Hindlimb muscle (tissue), 1 donor: ENCODE data around the gene ZFAND3. TPM values are rescaled to one million over a fixed set of nuclear protein-coding genes. Genes with fewer than 3 reads are reported as not detected.
A peak's percentile ranks its signal among the peaks of the same experiment; 100 is the strongest.
"Not testable (repeated sequence)": the region's sequence is repeated elsewhere in the genome, so short reads cannot be mapped to it uniquely, and the experiment has no call there.

ENCODE experiments used
- DNase-seq: peaks from one replicate; pipeline ENCODE4 v3.0.0-alpha.2; 2013
- polyA plus RNA-seq: library from polyadenylated mRNA; unstranded; fragments of 120-200 nt; gene quantifications from one replicate; pipeline ENCODE4 v1.2.1, GENCODE V29; 2013; ENCODE audit not compliant: insufficient read length

The ZFAND3 gene
- polyA plus RNA-seq, 1 donor, result 95.5 TPM

DNA sequence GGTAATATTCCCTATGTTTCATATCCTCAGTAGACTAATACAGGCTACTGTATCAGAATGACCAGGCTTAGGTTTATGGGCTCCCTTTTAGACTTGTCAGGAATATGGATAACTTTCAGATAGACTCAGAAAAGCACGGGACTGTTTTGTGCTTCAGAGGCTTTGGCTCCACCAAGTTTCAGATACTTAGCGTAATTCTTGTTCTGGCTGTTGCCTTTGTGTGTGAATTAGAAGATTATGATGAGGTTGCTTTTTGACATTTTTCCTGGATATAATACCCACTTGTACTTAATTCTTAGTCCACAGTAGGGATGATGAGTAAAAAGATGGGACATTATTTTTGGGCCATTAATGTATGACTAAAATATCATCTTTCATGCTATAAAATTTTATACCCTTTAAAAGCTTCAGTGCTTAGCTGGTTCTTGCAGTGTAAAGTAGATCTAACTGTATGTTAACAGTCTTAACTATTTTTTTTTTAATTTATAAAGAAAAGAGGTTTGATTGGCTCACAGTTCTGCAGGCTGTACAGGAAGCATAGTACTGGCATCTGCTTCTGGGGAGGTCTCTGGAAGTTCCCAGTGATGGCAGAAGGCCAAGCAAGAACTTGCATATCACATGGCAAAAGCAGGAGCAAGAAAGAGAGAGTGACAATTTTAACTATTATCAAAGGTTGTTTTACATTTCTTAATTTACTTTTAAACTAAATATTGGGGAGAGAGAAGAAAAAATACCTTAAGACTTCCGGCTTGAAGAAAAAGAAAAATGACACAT is 120.7 kb downstream of the ZFAND3 start:
- DNase-seq, result peak; percentile 37

DNA sequence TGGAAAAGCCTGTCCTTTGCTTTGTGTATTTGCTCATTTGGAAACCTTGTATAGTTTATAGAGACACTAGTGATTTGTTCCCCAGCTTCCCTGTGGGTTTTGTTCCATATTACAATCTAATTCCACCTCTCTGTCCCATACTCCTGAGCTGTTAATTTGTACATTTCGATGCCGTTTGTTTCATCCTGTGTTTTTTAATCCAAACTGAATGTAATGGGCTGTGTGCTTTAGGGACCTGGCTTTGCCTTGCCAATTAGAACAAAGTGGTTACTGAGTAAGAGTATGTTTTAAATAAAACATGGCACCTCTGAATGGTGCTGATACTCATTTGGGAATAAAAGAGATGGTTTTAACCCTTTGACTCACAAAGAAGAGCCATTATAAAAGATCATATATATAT is 122.3 kb downstream of the ZFAND3 start:
- no peak for DNase-seq

- no peak for DNase-seq
These were observed 123.3 kb downstream of the ZFAND3 start for GRCh38 chr6:37942606-37943376.

DNA sequence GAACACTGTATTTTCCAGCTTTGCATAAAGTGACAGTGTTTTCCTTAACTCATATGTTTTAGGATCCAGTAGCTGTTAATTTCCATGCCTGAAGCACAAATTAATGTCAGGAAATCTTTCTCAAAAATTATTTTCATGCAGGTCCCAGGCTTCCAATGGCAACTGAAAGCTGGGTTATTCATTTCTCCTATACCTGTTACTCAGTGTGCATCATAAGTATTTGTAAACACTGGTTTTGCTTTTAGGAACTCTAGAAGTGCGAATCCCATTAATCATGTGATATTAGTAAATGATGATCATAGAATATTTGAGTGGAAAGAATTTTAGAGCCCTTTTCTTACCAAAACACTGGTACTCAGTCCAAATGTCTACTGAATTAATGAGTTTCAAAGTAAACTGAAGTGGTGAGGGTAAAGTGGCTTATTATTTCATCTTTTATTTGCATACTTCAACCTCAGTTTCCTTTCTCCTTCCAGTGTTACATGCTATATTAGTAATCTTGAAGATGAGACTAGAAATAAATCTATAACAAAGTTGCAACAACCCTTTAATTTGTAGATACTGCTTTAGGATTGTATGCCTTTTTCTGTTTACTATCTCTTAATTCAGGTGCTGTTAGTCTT is 124.0 kb downstream of the ZFAND3 start:
- DNase-seq, result no peak

DNA sequence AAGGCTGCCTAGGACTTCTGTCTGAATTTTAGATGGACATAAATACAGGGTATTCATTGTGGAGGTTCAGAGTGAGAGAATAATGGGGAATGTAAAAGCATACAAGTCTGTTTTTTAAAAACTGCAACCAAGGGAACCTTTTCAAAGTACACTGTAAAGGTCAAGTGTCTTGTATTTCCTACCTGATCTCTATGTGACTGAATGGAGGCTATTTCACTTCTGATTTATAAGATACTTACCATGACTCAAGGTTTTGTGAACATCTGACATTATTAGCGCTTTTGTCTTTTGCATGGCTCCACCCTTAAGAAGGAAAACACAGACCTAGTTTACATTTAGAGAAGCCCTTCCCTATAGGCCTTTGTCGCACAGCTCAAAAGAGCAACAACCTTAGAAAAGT is 126.5 kb downstream of the ZFAND3 start:
- no peak for DNase-seq

DNA sequence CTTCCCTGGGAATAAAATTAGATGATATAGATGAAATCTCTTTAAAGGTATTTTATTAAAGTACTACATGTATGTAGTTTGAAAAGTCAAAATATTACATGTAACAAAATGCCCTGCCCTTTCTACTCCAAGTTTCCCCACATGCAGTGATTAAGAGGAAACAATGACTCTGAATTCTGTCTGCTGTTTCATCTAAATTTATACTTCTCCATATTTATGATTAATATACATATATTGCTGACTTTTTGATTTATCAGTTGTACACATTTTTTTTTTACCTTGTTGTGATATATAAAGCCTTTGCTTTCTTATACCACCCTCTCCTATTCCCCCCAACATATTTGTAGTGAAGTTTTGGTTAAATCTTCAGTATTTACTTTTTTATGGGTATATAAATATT is 127.9 kb downstream of the ZFAND3 start:
- DNase-seq, result no peak

GRCh38 chr6:37948584-37948983 is 129.1 kb downstream of the ZFAND3 start:
- not testable (repeated sequence) for DNase-seq

DNA sequence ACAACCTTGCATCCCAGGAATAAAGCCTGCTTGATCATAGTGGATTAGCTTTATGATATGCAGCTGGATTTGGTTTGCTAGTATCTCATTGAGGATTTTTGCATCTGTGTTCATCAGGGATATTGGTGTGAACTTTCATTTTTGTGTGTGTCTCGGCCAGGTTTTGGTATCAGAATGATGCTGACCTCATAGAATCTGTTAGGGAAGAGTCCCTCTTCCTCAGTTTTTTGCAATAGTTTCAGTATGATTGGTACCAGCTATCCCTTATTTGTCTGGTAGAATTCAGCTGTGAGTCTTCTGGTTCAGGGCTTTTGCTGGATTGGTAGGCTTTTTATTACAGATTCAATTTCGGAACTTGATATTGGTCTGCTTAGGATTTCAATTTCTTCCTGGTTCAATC is 132.5 kb downstream of the ZFAND3 start:
- DNase-seq, result no peak

DNA sequence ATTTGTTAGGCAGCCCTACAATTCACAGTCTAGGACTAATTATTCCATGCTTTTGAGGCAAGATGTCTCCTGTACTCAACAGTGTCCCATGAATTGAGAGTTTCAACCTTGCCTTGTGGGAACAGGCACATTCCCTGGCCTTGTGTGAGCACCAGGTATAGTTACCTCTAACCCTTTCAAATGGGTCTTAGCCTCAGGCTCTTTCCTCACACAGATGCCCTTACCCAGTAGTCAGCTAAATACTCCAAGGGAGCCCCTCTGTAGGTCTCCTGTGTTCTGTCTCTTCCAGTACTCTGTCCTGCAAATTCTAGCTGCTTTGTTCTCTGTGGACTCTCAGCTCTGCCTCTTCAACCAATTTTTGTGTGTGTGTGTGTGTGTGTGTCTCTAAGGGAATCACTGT is 135.3 kb downstream of the ZFAND3 start:
- DNase-seq, result no peak

GRCh38 chr6:37956711-37957275 is 137.3 kb downstream of the ZFAND3 start:
- no peak for DNase-seq

GRCh38 chr6:37959061-37959460 is 139.5 kb downstream of the ZFAND3 start:
- no peak for DNase-seq

GRCh38 chr6:37960139-37960935 is 140.8 kb downstream of the ZFAND3 start:
- no peak for DNase-seq

DNA sequence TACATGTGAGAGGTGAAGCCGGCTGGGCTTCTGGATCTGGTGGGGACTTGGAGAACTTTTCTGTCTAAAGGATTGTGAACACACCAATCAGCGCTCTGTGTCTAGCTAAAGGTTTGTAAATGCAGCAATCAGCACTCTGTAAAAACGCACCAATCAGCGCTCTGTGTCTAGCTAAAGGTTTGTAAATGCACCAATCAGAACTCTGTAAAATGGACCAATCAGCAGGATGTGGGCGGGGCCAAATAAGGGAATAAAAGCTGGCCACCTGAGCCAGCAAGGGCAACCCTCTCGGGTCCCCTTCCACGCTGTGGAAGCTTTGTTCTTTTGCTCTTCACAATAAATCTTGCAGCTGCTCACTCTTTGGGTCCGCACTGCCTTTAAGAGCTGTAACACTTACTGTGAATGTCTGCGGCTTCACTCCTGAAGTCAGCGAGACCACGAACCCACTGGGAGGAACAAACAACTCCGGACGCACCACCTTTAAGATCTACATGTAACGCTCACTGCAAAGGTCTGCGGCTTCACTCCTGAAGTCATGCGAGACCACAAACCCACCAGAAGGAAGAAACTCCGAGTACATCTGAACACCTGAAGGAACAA is 143.1 kb downstream of the ZFAND3 start:
- DNase-seq, result not testable (repeated sequence)

- DNase-seq, result no peak
These were observed 146.6 kb downstream of the ZFAND3 start for GRCh38 chr6:37965964-37966676.

DNA sequence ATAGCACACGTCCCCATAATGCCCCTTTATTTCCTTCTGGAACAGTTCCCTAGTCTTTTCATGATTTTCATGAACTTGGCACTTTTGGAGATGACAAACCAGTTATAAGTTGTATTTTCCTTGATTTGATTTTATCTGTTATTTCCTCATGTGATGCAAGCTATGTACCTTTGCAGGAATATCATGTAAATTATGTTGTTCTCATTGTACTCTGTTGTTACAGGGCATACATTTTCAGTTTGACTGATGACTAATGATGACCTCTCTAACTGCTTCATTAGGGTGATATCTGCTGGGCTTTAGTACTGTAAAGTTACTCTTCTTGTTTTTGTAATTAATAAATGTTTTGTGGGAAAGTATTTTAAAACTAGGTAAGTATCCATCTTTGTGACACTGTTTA is 147.3 kb downstream of the ZFAND3 start:
- DNase-seq, result no peak

GRCh38 chr6:37967651-37968050 is 148.1 kb downstream of the ZFAND3 start:
- no peak for DNase-seq

GRCh38 chr6:37971266-37971665 is 151.7 kb downstream of the ZFAND3 start:
- no peak for DNase-seq

GRCh38 chr6:37971711-37972390 is 152.3 kb downstream of the ZFAND3 start:
- no peak for DNase-seq

DNA sequence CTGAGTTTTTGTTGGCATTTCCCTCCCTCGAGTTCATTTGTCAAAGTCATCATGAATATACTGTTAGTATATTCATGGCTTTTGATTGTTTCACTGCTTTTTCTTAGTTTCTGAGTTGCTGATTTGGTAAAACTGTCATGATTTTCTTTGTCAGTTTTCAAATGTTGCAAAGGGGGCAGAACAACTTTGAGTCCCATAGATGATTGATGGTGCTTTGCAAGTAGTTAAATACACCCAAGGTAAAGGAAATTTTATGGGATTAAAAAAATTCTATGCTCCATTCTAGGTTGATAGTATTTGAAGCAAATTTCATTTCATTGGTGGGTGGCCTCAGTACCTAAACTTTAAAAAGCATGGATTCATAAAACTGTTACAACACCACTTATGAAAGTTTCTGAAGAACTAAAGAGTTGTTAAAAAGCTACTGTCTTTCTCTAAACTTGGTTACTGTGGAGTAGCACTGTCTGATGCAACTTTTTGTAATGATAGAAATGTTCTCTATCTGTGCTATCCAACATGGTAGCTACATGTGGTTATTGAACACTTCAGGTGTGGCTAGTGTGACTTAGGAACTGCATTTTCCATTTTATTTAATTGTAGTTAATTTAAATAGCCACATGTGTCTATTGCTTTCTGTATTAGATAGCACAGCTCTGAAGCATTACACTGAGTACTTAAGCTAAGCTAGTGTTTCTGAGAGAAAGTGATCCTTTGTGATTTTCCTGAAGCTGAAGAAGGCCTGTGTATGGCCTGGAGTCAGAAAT is 153.6 kb downstream of the ZFAND3 start:
- DNase-seq, result no peak

DNA sequence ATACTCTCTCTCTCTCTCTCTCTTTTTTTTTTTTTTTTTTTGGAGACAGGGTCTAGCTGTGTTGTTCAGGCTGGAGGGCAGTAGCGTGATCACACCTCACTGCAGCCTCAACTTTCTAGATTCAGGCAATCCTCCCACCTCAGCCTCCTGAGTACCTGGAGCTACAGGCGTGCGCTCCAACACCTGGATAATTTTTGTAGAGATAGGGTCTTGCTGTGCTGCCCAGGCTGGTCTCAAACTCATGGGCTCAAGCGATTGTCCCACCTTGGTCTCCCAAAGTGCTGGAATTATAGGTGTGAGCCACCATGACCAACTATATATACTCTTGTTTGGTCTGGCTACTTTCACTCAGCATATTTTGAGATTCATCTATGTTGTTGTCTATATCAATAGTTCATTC is 154.9 kb downstream of the ZFAND3 start:
- no peak for DNase-seq
